Right hindlimb (tissue), 1 donor: Measurements from ENCODE around the gene ZNF669.
"Not testable (repeated sequence)": the region's sequence is repeated elsewhere in the genome, so short reads cannot be mapped to it uniquely, and the experiment has no call there.

ENCODE experiments used
- DNase-seq: peaks from one replicate; pipeline ENCODE4 v3.0.0-alpha.2; 2018

Gene ZNF669

DNA sequence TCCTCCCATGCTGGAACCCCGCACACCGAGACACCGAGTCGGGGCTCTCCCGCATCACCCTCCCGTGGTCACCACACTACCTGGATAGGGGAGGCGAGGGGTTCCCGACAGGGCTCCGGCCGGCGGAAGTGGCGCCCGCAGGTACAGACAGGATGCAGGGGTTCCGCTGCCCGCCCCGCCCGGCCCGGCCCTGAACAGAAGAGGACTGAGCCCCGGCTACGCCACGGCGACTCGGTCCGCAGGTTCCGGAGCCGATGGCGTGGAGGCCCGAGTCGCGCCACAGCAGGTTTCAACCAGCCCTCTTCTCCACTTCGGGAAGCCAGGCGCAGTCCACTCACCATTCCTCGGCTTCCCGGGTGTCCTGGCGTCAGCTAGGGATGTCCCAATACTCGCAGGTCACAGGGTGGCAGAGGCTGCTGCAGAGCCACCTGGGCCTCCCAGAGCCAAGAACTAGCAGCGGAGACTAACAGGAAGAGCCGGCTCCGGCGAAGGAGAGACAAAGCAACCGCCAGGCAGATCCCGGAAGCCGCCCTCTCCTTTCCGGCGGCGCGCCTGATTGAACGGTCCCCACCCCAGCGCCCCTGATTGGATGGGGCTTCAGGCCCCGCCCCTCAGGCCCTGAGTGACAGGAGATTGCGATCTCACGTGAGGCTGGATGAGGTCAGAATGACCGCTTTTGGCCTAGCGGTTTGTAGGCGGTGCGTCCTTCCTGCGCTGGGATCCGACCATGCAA, at the start of gene ZNF669:
TSS of gene ZNF669 (minus strand) at position 498 of the 733 bp plus-strand sequence. CDS start at position 341, 157 bp downstream.
- peak; percentile 98 for DNase-seq

DNA sequence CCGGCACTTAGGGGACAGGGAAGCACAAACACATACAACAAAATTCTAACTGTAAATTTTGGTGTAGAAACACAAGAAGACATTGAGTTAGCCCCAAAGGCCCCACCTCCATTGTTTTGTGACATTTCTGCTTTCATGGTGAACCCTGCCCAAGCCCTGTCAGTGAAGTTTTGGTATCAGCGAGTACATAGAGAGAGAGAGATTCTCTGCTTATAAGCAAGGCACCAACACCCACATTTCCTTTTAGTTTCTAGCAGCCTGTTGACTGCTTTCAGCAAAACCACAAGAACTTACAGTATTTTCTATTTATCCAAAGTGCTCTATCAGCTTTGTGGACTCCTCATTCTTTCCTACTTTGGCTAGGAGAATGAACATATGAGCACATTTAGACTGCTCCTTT, 43.6 kb upstream of the ZNF669 start:
- no peak for DNase-seq

DNA sequence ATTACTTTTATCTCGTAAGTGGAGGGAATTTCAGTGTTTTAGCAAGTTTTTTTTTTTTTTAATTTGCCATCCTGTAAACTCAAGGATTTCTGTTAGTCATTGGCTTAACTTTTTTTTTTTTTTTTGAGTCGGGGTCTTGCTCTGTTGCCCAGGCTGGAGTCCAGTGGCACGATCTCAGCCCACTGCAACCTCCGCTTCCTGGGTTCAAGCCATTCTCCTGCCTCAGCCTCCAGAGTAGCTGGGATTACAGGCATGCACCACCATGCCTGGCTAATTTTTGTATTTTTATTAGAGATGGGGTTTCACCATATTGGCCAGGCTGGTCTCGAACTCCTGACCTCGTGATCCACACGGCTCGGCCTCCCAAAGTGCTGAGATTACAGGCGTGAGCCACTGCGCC, 43.0 kb upstream of the ZNF669 start:
- DNase-seq, result not testable (repeated sequence)

DNA sequence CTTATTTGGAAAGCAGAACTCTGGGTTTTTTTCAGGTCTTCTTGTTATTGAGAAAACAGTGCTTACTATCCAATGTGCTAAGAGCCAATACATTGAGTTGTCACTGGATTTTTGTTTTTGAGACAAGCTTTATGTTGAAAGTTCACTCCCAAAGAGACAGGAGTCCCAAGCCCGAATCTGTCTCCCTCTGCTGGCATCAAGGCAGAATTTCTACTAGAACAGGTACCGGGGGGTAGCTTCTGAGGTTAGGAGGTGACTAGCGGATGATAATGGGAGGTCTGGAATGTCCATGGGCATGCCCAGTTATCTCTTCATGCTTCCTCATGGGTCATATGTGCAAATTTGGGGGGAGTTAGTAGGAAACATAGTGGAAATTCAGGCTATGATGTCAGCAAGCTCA, 42.5 kb upstream of the ZNF669 start:
- no peak for DNase-seq

DNA sequence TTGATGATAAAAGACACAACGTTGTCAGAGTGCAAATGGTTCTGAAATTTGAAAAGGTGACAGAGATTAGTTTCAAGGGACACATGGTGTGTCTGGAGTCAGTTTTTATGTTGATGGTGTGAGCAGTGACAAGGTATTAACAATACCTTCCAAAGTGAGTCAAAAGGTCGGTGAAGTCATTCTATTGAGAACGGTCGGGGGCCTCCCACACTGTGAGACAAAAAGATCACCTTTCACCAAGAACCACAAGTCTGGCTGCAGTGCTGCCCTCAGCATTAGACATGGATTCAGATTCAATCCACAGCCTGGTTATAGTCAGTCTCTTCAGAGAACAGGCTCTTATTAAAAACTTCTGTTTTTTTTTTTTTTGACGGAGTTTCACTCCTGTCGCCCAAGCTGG, 41.1 kb upstream of the ZNF669 start:
- DNase-seq, result no peak

DNA sequence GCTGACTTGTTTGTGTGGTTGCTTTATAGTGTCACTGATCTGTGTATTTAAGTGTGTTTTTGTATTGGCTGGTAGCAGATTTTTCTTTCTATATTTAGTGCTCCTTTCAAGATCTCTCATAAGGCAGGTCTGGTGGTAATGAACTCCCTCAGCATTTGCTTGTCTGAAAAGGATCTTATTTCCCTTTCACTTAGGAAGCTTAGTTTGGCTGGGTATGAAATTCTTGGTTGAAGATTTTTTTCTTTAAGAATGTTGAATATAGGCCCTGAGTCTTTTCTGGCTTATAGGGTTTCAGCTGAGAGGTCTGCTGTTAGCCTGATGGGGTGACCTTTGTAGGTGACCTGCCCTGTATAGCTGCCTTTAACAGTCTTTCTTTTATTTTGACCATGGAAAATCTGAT, 35.4 kb upstream of the ZNF669 start:
- not testable (repeated sequence) for DNase-seq

DNA sequence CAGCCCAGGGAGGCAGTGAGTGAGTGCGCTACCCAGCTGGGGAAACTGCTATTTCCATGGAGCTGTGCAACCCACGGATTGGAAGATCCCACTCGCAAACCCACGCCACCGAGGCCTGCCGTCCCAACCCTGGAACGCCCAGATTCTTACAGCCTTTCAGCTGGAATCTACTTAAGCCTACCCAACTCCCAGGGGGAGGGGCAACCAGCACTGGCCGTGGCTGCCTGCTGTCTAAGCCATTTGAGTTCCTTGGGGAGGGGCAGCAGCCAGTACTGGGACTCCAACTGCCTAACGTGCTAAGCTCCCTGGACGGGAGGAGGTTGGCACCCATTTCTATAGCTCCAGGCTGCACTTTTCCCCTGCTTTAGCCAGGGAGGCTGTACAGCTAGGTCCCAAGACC, 27.1 kb upstream of the ZNF669 start:
- DNase-seq, result no peak

DNA sequence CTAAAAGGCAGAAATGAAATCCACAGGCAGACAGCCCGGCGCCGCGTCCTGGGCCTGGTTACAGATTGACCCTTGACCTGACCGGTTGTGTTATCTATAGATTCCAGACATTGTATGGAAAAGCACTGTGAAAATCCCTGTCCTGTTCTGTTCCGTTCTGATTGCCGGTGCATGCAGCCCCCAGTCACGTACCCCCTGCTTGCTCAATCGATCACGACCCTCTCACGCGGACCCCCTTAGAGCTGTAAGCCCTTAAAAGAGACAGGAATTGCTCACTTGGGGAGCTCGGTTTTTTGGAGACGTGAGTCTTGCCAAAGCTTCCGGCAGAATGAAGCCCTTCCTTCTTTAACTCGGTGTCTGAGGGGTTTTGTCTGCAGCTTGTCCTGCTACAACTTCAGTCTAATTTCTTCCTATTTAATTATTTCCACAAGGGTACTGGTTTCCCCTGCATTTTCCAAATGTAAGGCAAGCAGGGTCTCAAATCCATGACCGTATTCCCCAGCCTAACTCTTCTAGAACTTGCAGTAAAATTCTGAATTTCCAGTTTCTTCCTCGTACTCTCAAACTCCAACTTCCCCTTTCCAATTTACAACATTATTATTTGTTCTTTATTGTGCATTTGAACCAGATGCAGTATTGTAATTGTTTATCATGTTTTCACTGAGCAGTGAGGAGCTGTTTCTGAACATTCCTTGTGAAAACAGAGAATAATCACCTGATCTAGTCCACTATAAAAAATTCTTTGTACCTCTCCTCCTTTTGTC, 23.5 kb upstream of the ZNF669 start:
- not testable (repeated sequence) for DNase-seq

DNA sequence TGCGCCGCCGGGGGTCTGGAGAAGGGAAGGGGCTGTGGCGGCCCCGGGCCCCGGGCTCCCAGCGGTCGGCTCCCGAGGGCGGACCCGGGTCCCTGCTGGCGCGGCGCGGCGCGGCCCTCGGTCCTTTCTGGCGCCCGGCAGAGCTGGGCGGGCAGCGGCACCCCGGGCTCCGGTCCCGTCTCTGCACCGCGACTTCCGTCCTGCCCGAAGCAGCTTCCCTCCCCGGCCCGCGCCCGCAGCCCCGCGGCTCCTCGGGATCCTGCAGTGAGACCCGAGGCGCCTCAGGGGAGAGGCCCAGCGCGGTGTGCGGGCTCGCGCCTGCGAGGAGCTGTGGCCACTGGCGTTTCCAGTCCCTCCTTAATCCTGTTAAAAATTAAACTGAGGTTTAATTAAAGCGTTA, 22.4 kb upstream of the ZNF669 start:
- DNase-seq, result not testable (repeated sequence)

DNA sequence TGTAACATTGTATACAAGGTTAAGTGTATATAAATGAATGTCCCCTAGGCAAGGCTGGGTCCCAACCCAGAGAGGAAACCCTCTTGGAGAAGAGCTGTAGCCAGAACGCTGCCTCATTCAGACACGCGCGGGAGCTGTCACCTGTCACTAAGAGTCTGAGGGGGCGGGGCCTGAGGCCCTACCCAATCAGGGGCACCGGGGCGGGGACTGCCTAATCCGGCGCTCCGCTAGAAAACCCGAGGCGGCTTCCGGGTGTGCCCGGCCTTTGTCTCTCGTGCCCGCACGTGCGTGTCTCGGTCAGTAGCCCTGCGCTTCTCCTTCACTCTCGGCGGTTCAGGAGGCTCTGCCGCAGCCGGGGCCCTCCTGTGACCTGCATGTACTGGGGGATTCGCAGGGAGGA, 22.0 kb upstream of the ZNF669 start:
- DNase-seq, result not testable (repeated sequence)

DNA sequence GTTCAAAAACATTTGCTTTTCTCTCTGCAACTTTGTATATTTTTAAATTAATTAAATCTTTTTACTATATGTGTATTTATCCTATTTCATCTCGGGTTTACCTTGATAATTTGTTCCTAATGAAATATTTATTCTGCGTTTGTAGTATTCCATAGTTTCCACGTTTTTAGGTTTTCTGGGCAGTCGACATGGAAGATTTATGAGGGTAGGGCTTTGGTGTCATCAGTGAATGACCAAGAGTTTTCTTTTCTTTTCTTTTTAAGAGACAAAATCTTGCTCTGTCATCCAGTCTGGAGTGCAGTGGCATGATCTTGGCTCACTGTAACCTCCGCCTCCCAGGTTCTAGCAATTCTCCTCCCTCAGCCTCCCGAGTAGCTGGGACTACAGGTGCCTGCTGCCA, 17.2 kb upstream of the ZNF669 start:
- no peak for DNase-seq

DNA sequence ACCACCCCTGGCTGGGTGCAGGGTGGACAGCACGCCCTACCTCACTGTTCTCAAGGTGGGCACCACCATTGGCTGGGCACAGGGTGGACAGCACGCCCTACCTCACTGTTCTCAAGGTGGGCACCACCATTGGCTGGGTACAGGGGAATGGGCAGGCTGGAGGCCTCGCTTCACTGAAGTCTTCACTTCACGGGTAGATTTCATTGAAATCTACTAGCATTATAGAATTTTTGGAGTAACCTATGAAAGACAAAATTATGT, 16.2 kb upstream of the ZNF669 start:
- DNase-seq, result not testable (repeated sequence)

DNA sequence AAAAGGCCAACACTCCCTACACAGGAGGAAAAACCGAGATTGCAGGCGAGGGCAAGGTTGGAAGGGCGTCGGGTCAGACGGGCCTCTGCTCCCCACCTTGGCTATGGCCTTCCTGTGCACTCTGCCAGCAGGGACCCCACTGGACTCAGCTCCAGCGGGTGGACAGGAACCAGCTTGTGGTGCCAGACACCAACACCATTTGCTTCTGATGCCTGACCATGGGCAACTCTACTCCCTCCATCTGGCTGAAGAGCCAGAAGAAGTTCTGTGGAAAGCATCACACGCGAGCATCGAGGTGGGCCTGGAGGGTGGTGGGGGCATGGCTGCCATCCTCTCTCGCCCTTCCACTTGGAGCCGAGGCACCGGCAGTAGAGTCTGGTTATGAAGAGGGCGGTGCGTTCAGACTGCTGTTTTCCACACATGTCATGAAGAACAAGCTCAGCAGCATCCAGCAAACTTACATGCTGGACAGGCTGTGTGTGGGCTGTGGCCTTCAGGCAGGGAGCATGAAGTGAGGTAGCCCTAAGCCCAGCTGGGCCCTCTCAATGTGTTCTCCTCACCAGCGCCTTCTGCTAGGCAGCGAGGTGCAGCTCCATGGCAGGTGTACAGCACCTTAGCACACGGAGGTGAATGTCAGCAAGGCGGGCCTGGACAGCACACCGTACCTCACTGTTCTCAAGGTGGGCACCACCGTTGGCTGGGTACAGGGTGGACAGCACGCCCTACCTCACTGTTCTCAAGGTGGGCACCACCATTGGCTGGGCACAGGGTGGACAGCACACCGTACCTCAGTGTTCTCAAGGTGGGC, 15.6 kb upstream of the ZNF669 start:
- no peak for DNase-seq

DNA sequence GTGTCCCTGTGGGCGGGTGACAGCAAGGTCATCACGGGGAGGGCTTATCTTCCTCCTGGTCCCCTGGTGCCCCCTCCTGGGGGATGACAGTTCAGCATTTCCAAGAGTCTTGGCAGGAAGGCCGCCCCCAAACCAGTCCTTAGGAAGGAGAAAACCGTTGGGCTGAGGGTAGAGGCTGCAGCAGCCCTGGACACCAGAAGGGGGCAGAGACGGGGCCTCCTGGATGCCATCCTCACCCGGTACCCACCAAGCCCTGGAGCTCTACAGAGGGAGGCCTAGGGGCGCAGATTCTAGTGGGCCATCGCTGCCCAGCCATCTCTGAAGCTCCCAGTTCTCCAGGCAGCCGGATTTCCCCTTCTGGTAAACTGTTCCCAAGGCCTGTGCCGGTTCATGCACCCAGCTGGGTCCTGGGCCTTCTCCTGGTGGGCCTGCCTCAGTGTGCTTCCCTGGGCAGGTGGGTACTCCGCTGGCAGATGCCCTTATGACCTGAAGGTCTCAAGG, 14.8 kb upstream of the ZNF669 start:
- no peak for DNase-seq

DNA sequence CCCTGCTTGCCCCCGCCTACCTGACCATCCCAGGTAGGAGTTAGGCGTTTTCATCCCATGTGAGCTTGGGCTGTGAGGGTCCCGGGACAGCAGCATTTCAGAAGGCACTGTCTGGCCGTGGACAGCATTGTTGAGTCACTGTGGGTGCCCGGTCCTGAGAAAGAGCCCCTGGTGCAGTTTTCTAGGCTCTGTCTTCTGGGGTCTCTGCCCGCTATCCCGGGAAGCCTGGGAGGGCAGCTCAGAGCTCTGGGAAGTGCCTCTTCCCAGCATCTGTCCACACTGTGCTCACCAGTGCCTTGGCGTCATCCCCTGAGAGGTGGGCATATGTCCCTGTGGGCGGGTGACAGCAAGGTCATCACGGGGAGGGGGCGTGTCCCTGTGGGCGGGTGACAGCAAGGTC, 11.4 kb upstream of the ZNF669 start:
- no peak for DNase-seq

DNA sequence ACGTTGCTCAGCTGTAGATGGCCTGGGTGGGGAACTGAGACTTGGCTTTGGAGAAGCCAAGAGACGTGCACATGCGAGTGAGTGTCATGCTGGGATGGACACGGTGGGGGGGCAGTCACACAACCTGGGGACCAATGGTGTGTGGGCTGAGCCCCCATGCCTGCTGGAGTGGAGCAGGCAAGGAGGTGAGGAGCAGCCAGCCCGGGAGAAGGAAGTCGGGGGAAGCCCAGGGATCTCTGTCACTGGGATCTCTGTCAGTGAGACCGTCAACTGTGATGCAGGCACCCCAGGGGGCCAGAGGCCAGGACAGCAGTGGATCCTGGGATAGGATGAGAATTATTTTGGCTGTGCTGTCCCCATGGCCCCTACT, 11.0 kb upstream of the ZNF669 start:
- DNase-seq, result no peak

DNA sequence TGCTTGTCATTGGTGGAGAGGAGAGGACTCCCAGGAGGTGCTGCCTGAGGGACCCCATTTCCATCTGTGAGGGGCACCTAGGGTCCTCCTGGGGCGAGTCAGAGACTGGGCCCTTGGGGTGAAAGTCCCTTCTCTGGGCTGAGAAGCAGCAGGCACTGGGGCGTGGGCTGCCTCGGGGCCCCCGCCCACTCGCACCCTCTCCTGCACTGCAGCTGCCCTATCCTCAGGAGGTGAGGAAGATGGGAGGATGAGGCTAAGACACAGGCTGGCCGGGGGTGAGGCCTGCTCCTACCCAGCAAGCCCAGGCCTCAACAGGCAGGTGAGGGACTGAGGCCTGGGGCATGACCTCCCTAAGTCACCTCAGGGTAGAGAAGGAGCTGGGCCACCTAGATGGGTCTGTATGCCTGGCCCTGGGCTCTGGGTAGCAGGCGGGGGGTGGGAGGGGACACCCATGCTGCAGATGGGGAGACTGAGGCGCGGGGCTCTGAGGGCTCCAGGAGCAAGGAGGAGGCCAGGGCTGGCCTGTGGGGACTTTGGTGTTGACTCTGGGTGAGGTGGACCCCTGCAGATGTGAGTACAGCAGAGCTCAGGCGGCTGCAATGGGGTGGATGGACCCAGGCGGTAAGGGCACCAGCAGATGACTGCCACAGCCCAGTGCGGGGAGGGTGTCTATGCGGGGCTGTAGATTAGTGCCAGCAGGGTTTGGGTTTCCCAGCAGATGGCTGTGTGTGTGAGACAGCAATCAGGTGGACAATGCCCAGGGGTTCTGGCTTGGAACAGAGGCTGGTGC, 10.4 kb upstream of the ZNF669 start:
- no peak for DNase-seq

DNA sequence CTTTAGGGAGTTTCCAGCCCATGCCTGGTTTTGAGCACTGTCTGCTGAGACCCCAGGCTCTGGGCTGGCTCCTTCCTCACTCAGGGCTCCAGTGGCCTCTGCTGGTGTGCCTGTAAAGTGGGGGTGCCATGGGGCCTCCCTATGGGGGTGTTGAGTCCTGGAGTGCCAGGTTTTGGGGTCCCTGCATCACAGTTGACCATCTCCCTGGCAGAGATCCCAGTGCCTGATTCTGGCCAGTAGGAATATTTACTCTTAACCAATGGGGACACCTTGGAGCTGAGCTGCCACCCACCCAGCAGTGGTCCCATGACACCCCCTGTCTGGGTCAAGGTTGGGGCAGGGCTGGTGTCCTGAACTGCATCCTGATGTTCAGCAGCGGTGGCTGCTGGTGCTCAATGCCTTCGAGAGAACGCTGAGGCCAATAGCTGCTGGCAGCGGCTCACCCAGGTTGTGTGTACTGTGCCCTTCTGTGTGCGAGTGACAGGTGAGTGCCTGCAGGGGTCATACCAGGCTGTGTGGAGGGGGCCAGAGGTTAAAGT, 9.6 kb upstream of the ZNF669 start:
- DNase-seq, result no peak

DNA sequence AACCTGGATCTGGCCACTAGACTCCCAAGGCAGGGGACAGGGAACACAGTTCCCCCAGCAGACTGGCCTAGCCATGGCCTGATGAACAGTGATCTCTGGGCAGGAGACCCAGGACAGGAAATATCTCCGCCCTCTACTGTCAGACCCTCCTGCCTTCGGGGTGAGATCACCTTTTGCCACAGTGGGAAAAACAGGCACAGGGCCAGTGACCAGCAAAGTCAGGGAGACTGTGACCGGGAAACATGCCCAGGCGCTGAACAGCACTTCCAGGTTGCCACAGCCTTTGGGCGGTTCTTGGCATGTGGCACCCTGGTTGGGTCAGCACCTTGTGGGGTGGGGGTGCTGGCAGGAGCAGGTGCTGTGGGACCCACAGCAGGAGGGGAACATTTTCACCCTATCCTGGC, 8.9 kb upstream of the ZNF669 start:
- no peak for DNase-seq

DNA sequence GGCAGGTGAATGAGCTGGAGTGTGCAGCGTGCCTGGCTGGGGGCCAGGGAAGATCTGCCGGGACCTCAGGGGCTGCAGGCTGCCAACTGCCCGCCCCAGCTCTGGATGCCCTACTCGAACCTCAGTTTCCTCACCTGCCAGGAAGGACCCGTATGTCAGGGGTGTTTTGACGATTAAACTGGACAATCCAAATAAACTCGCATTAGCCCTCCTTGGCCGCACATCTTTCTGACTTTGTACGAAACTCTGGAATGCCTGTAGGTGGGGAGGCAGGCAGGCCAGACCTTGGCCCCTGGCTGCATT, 8.3 kb upstream of the ZNF669 start:
- DNase-seq, result no peak

DNA sequence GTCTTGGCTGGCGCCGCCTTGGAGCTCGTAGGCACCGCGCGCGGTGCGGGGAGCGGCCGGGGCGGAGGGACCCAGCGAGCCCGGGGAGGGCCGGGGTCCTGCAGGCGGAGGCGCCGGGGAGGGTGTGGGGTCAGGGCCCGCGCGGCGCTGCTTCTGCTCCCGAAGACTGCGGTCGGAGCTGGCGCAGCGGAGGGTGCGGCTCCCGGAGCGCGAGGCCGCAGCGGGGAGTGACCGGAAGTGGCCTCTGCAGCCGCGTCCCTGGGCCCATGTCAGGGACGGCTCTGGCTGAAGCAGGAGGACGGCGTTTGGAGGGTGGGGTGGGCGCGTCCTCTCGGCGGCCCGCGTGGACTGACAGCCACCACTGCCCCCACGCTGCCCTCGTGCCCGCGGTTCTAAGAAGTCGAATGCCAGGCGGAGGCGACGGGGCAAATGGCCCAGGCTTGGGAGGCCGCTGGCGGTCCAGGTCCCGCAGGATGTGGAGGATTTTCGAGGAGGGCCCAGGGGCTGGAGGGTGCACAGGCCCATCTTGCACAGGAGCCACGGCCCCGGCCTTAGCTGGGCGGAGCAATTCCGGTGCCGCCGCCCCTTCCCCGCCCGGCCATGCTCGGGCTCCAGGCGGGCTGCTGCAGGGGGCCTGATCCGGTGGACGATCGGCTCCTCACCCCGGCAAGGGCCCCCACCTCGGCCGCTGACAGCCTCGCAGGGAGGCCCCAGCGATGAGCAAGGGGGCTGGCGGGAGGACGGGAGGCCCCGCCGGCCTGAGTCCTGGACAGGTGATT, 7.7 kb upstream of the ZNF669 start:
- peak; percentile 75 for DNase-seq

DNA sequence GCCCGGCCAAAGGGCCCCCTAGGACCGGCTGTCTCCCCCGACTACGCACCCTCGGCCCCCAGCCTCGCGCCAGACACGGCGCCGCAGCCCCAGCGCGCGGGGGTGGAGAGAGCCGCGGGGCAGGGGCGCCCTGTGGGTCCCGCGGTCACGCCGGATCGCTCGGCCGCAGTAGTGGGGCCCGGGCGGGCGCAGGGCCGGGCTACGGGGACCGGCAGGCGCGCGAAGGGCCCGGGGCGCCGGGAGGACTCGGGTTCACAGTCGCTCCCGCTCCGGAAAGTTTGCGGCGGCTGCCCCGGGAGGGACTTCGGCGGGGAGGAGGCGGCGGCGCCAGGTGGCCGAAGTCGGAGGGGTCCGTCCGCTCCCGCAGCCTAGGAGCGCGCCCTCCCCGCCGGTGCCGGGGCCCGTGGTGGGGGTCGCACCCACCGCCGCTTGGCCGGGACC, 7.1 kb upstream of the ZNF669 start:
- no peak for DNase-seq
